CD4-positive, alpha-beta T cell treated with Interleukin-15 for 1 hour (primary cell): Measurements from ENCODE around the gene LMBRD2.
"Not testable (repeated sequence)": the region's sequence is repeated elsewhere in the genome, so short reads cannot be mapped to it uniquely, and the experiment has no call there.

Experiments used
- DNase-seq: peaks from one replicate; pipeline ENCODE4 v3.0.0-alpha.2; 2020

Gene LMBRD2

DNA sequence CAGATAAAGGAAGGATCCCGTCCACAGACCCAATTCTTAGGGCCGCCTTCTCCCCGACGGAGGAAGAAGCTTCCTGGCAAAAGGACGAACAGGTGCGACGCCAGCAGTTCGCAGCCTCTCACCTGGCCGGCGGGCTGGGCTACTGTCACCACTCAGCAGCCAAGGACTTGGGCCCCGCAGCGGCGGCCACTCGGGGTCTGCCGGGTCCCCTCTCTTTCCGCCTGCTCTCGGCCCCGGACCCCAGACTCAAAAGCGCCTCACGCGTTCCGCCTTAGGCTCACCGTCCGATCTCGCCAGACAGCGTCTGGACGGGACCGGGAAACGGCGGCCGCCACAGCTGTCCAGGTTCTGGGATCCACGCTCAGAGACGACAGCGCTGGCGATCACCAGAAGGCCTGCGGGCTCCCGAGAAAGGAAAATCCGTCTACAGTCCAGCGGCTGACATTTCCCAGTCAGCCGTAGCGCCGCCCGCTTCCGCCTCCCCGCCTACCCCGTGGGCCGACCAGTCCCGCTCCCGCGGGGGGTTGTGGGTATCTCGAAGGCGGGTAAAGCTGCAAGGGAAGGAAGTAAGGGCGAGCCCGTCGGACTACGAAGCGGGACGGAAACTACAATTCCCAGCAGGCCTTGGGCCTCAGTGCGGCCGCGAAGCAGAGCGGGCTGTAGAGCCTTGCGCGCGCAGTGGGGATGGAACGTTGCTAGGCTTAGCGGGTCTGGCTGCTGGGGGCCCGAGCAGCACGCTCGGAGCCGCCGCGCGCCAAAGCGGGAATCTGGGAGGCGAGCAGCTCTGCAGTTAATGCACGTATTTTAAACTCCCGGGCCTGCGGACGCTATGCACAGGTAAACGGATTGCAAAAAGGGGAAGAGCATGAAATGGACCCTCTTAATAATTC lies at the start of gene LMBRD2, which contains the start of gene SKP2:
TSS of gene LMBRD2 (minus strand) at position 454 of the 890 bp plus-strand sequence. CDS start 8,538 bp downstream, outside the sequence.
TSS of gene SKP2 (plus strand) at position 678 of the 890 bp plus-strand sequence. CDS start at position 830, 152 bp downstream.
- DNase-seq: peak; percentile 97

DNA sequence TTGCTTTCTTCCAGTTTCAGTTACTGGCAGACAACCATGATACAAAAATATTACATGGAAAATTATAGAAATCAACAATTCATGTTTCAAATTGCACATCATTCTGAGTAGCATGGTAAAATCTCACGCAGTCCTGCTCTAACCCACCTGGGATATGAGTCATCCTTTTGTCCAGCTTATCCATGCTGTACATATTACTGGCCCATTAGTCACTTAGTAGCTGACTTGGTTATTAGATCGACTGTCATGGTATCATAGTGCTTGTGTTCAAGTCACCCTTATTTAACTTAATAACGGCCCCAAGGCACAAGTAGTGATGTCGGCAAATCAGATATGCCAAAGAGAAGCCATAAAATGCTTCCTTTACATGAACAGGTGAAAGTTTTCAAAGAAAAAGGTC lies 48.8 kb upstream of the LMBRD2 start:
- DNase-seq: no peak

DNA sequence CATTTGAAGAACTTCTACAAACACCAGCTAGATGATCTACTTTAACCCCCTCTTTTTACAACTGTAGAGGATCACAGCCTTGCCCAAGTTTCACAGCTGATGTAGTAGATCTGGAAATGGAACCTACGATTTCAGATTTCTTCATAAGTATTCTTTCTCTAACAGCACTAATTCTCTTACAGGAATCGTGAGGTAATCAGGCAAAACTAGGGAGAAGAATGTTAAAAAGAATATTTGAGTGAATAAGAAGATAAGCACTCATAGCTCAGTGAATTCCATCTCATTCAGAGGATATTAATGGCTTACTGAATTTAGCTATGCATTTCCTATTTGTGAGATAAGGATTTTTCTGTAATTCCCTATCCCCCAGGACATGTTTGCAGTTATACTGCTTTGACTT lies 47.9 kb upstream of the LMBRD2 start:
- DNase-seq: no peak

DNA sequence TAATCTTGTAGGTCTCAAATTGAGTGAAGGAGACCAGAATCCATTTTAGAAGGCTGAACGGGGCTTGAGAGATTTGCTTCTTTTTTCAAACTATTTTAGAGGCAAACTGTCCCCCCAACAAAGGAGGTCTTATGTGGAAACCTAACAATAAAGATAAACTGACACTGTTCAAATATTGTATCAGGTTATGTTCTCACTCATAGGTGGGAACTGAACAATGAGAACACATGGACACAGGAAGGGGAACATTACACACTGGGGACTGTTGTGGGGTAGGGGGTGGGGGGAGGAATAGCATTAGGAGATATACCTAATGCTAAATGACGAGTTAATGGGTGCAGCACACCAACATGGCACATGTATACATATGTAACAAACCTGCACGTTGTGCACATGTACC lies 47.1 kb upstream of the LMBRD2 start:
- not testable (repeated sequence) for DNase-seq

DNA sequence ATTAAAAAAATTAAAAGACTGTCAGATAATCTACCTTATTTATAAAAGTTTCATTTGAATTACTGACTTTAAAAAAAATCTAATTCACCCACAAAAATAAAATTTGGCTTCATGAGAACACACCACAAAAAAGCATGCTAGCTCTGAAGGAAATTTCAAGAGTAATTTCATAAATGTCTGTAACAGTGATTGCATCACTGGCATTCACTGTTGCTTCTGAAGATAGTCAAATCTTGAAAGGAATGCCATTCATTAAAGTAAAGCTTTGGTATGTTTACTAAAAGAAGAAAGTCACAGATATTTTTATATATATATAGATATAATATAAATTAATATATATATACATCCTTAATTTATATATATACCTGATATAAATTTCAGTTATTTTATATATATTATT lies 46.6 kb upstream of the LMBRD2 start:
- DNase-seq: no peak

DNA sequence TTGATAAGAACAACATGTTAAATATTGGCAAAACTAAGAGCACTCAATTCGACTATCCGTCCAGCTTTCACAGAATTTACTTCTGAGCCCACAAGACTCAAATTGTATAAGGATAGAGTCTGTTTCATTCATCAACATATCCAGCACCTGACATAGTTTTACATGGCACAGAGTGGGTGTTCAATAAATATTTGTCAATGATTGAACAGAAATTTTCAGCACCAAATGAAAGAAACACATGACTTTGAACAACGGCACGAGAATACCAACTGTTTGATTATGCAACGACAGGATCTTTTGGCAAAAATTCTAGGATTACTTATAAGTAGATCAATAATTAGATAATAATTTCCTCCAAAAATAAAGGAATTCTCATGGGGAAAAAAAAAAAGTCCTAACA lies 42.1 kb upstream of the LMBRD2 start:
- no peak for DNase-seq

DNA sequence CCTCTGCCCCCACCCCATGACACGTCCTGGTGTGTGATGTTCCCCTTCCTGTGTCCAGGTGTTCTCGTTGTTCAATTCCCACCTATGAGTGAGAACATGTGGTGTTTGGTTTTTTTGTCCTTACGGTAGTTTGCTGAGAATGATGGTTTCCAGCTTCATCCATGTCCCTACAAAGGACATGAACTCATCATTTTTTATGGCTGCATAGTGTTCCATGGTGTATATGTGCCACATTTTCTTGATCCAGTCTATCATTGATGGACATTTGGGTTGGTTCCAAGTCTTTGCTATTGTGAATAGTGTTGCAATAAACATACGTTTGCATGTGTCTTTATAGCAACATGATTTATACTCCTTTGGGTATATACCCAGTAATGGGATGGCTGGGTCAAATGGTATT lies 32.7 kb upstream of the LMBRD2 start:
- not testable (repeated sequence) for DNase-seq

DNA sequence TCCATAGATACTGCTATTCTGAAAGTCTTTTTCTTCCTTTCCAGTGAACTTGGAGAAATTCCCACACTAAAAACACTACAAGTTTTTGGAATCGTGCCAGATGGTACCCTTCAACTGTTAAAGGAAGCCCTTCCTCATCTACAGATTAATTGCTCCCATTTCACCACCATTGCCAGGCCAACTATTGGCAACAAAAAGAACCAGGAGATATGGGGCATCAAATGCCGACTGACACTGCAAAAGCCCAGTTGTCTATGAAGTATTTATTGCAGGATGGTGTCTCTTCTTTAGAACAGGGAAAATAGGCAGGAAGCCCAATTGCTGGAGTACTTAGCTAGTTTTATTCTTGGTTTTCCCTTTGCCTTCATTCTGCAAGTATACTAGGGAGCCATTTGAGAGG lies 30.1 kb upstream of the LMBRD2 start:
- DNase-seq: no peak

DNA sequence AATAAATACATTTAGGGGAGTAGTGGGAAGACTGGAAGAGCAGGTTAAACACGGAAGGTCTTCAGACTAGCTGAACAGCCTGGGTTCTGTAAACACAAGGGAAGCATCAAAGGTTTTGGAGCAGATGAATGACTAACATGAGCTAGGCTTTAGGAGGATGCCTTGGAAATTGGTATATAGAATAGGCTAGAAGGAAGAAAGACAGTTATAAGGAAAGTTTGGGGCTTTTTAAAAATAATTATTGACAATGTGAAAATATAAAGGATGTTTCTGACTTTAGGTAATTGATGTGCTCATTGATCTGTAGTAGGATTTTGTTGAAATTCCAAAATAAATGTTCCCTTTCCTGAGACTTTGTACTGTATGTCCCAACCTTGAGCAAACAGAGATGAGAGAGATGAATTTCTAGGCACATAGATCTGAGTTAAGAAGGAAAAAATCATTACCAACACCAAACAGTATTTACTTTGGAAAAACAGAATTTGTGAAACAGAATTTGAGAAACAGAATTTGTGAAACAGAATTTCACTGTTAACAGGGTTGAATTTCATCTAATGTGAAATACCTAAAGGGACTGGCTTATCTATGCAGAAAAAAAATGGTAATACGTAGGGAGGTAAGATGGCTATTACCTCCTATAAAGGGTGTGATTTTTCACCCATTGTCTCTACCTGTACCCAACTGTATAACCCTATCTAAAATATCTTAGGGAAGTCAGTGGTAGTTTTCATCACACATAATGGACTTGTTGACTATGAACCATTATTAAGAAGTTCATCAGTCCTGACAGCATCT lies 29.1 kb upstream of the LMBRD2 start:
- DNase-seq: no peak

DNA sequence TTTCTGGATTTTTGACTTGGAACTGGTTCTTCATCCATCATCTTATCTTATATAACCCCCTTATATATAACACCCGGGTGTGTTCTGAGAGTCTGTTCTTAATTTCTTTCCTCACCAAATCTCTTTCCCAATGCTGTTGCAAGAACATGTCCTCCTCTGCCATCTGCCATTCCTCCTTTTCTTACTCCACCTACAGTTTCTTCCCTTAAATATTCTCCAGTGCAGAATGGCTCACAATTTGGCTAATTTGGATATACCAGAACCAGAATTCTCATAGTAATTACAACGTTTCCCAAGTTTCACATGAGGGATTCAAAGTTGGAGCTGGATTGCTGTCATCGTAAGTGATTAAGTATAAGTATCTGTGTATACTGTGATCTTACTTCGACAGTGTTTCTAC lies 28.3 kb upstream of the LMBRD2 start:
- DNase-seq: no peak

DNA sequence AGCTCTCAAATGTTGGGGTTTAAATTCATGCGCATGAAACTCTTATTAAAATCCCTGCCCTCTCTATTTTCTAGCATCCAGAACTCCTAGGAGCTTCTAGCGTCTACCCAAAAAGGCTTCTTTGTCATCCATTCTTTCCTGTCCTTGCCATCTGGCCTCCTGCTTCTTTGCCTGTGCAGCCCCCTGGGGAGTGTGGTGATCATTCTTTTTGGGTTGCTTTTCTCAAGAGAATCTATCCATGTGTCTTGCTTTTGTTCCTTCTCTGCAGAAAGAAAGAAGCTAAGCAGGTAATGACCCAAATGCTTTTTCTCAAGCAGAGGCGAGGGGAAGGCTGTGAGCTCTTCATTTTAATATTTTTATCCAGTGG lies 26.8 kb upstream of the LMBRD2 start:
- no peak for DNase-seq

DNA sequence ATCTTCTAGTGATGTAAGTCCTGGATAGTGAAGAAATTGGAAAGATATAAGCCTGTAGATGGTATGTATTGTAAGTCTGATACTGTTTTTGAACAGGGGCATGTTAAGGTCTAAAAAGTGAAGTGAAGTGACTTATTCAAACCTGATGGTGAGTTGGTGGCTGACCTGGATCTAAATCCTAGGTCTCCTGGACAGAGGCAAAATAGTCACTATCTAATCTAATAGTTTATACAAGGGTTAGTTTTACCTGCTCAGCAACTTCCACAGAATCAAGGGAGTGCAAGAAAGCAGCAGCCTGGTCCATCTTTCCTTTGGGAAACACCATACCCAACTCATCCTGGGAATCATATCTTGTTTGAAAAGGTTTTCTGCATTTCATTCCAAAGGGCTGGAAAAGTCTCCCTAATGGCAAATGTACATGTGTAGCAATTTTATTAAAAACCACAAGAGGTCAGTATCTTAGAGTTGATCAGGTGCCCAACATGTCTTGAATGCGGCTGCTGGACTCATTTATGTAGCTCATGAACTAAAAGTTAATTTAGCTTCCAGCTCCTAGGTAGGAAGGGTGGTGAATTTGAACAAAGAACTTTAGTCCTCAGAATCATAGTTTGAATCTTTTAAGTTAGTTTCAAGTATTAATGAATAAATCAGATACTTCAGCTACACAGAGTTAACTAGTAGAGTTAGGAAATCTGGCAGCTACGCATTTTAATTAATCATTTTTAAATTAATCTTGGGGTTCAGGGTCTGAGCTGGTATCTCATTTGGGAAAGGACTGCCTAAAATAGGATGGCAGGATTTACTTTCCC lies 26.2 kb upstream of the LMBRD2 start:
- no peak for DNase-seq

DNA sequence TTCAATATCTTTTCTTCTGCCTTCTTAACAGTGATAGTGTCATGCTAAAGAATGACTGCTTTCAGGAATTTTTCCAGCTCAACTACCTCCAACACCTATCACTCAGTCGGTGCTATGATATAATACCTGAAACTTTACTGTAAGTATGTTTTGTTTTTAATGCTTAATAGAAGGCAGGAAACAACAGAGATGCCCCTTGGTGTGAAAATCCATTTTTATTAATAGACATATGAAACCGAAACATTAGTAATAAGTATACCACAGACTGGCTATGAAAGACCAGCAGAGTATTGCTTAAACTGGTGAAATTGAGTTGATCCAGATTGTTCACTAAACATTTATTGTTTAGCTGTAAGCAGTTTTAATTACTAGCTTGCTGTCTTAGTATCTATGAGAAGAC lies 25.5 kb upstream of the LMBRD2 start:
- DNase-seq: no peak

DNA sequence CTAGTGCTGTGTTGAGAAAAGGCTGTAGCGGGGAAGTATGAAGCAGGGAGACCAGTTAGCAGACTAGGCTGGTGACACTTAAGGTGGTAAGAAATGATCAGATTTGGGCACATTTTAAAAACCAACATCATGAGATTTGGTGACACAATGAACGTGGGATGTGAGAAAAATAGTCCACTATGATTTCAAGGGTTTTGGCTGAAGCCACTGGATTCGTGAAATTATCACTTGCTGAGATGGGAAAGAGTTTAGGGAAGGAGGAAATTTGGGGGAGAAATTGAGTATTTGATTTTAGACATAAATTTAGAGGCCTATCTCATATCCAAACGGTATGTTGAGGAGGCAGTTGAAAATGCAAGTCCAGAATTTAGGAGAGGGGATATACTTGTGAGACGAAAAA lies 23.4 kb upstream of the LMBRD2 start:
- no peak for DNase-seq

DNA sequence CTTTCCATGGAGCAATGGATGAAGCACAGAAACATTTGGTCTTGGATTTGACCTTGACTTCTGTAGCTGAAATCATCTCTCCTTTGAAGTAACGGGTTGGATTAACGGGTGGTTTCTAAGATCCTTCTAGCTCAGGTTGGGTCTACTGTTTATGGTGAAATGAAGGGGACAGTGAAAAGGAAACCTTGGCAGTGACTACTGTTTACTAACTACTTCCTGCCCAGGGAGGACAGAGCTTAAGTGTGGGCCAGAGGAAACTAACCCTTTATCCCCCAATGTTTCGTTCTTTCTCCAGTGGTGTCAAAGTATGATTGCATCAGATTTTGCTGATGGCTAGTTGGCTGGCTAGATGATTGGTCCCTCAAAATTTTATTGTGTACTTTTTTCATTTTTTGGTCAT lies 22.4 kb upstream of the LMBRD2 start:
- DNase-seq: no peak

DNA sequence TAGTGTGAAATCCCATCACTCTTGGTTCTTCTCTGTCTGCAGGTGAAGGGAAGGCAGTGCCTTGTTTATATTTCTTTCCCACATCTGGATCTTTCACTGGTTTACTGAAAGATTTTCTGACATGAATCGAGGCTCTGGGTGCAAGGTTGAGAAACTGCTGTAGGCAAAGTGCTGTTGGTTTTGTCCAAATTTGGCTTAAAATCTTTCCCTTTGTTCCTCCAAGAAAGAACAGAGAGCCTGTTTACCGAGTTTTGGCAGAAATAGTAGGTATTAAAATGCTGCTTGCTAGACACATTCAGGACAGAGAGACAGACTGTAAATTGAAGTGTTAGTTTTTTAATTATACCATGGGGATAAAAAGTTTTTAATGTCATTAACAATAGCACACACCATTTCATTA lies 21.7 kb upstream of the LMBRD2 start:
- no peak for DNase-seq

DNA sequence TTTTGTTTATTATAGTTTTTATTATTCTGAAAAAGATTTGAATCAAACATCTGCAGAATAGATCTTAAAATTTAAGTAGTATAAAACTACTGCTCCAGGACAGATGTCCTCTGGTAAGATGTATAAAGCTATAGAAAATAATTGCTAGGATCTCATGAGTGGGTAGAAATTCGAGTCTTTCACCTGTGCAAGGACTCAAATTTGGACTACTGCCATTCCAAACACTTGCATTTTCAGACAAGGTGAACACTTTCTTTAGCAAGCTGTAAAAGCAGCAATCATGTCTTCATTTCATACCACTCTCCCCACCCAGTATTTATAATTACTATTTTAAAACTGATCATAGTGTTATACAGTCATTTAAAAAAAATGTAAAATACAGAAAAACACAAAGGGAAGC lies 20.9 kb upstream of the LMBRD2 start:
- DNase-seq: no peak

DNA sequence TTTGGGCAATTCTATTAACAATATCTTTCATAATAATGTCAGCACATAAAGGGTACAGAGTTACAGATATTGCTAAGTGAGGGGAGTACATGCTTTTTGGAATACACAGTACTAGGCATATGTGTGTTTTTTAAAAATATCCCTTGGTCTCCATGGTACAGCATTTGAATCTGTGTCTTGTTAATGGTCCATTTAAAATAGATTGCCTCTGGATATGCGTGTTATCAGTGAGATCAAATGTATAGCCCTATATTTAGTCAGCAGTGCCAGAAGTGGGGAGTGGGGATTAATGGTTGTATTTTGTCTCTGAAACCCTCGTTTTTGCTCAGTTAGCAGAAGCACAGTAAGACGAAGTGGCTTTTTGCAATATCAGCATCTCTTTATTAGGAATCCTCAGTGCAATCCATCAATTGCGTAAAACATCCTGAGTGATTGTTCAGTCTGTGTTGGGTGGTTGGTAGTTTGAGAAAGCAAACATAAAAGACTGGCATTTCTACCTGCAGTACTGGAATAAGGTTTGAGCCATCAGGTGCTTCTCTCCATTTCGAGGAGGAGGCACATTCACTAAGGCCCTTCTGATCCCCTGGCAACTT lies 19.2 kb upstream of the LMBRD2 start:
- DNase-seq: no peak

DNA sequence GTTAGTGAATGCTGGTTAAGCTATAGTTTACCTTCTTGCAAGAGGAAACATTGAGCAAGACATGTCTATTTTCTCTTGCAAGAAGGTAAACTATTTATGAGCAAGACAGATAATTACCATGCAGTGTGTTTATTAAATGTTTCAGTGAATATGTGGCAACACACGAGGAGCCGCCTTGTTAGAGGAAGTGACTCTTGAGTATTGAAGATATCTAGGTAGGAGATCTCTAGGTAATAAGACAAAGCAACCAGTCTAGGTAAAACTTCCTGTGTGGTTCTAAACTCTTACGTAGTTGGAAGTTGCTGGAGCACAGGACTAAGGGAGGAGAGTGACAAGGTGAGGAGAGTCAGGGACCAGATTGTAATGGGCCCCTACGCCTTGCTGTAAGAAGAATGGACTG lies 17.1 kb upstream of the LMBRD2 start:
- no peak for DNase-seq

DNA sequence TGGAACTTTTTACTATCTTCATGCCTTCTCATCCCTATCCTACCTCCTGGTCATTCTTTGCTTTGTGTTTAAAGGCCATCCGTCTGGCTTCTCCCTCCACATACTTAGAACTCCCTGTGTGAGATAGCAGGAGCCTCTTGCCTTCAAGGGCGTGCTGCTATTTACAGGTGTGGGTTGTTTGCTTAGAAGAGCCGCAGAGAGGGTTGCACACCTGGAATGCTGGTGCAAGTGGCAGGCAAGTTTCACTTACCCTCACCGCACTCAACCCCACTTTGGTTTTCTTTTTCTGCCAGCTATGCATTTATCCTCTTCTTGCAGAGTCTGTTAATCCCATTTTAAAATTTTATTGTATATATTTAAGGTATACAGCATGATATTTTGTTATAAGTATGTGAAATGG lies 12.8 kb upstream of the LMBRD2 start:
- DNase-seq: no peak

DNA sequence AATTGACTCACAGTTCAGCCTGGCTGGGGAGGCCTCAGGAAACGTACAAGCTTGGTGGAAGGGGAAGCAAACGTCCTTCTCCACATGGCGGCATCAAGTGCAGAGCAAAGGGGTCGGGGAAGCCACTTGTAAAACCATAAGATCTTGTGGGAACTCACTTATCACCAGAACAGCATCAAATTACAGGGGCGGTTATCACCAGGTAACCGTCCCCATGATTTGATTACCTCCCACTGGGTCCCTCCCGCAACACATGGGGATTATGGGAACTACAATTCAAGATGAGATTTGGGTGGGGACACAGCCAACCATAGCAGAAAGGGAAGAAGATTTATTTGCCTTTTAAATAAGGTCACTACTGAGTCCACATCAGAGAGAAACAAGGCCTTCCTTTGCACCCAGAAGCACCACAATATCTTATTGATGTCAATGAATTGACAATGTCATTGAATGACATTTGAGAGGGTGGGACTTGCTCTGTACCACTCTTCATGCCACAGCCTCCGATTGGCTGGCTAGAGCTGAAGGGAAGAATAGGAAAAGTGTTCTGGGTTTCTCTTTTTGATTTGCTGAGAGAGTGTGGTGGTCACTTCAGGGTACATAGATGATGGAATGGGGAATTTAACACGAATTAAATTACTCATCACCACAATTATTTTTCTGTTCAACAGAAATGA lies 11.3 kb upstream of the LMBRD2 start:
- DNase-seq: no peak

DNA sequence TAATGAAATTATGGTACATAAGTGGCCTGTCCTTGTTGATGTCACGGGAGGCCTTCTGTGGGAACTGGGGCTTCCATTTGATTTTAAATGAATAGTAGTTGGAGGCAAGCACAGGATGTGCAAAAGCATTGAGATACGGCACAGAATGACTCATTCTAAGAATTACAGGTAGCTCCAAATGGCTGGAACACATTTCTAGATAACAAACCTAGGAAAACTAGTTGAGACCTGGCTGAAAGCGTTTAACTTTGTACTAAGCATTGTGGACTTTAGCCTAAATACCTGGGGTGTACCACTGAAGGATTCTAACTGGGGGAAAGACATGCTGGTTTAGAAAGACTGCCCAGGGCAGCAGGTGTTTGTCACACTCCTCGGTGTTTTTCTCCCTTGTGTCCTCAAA lies 9.7 kb upstream of the LMBRD2 start:
- no peak for DNase-seq
